Stimulated activated CD8-positive, alpha-beta memory T cell treated with anti-CD3 and anti-CD28 coated beads, Interleukin-4, amount 100 ng/mL, for 1 hour (primary cell): Measurements from ENCODE around the gene MISP3.
A peak's percentile ranks its signal among the peaks of the same experiment; 100 is the strongest.

Source experiments
- DNase-seq, 2 donors: peaks; one replicate each; pipeline ENCODE4 v3.0.0-alpha.2; 2020; ENCODE audit warnings: low read depth in 2 of 2, low spot score in 1 of 2

Gene MISP3

DNA sequence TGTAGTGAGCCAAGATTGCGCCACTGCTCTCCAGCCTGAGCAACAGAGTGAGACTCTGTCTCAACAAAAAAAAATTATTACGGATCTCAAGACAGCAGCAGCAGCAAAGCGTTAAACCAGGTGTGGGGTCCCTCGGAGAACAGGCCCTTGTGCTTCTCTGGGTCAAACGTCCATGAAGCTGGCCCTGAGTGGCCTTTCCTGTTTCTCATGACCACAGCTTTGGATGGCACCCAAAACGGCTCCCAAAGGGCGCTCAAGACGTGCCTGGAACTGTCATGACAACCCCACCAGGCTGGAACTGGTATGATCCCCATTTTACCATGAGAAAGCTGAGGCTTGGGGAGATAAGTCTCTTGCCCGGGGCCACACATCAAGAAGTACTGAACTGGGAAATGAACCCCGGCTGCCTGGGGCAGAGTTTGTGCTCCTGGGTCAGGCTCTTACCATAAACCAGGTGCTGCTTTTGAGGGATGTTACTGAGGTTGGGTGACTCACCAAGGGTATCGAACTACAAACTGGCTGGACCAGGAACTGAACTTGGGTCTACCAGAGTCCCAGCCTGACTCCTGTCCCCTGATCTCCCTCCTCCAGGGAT is 29.6 kb downstream of the MISP3 start:
- no peak for DNase-seq

DNA sequence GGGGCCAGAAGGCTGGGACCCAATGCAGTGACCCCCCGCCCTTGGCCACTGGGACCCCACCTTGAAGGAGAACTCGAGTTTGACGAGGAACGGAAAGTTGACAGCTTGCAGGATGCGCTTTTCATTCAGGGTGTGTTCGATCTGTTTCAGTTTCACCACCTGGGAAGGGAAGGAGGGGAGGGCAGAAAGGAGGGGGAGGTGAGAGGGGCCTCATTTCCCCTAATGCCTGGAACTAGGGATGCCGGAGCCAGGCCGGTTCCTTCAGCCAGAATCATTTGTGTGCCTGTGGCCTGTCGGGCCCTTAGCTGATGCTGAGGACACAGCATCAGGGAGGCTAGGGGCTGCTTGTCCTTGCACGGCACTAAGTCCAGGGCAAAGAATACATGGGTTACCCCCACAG is 30.2 kb downstream of the MISP3 start:
- DNase-seq = no peak

DNA sequence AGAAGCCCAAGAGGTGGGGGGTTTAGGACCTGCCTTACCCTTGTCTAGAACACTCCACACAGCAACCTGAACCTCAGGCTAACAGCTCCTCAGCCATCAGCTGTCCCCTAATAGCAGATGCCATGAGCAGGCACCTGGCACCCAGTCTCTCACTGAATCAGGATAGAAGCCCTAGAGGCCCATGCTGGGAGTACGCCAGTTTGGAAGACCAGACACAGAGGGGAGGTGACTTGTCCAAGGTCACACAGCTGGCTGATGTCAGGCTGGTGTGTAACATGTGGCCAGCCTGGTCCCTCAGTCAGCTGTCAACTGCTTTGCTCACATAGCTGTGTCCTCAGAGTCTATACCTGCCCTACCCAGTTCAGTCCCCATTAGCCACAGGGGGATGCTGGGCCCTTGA is 30.7 kb downstream of the MISP3 start:
- DNase-seq = no peak

DNA sequence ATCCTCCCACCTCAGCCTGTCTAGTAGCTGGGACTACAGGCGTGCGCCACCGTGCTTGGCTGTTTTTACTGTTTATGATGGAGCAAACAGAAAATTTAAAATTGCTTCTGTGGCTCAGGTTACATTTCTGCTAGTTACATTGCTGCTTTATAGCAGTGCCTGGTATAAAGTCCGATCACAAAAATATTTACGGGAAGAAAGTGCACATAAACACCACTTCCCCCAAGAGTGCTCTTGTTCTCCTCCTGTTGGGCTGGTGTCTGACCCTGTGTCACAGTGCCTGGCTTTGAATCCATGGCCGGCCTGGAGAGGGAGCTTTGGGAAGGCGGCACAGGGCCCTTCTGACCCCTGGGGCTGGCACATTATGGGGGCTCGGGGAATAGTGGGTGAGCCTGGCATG is 33.1 kb downstream of the MISP3 start:
- no peak for DNase-seq

DNA sequence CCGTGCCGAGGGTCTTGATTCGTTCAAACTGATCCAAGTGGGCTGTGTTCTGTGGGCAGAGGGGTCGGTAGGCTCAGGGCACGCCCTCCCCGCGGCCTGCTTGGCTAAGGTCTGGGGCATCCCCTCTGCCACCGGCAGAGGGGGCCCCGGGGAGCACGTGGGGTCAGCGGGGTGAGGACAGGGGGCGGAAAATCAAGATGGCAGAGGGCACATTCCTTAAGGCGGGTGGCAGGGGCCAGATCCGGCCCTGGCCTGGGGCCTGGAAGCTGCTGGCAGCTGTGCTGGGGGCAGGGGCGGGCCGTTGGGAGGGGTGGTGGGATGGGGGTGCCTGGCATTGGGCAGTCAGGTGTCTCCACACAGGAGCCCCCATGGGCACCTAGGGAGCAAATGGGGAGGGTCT is 34.3 kb downstream of the MISP3 start:
- no peak for DNase-seq

DNA sequence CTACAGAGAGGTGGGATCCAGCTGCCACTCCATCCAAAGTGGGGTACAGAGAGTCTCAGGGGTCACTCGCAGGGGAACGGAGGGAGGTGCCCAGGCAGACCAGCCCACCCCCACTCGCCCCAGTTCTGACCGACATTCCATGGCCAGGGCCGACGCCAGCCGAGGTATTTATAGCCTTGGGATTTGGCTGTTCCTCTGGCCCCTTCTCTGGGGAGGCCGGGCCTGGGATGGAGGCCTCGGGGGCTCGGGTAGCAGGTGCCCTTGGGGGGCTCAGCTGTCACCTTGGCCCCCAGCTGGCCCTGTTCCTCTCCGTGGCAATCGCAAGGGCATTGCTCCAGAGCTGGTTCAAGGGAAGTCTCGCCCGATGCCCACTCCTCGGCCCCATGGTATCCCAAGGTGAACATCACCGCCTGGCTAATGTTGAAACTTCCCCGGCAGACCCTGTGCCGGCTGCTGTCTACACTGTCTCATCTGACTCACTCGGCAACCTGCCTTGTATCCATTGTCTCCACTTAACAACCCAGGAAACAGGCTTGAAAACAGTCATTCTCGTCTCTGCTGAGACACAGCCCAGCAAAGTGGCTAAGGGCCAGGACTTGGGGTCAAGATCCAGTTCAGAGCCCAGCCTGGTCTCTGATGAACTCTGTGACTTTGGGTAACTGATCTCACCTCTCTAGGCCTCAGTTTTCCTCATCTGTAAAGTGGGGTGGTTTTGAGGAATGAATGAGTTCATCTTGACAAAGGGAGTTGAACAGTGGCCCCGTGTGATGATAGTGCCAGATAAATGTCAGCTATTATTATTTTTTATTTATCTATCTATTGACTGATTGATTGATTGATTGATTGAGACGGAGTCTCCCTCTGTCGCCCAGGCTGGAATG is 35.2 kb downstream of the MISP3 start:
- DNase-seq = no peak

DNA sequence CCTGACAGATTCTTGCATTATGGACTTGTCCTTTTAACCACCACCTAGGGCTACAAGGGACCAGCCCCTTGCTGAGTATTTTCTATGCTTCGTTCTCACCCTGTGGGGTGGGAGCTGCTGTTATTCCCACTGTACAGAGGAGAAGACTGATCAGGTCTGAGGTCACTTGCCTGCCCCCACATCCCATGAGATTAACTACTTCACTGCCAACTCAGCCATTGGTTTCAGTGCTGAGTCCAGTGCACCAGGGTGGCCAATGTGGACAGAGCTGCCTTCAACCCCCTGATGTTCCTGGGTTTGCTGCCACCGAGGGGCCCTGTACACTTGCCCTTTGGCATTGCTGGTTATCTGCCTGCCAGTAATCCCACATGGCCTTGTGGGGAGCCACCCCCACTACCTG is 38.1 kb downstream of the MISP3 start:
- DNase-seq = no peak

DNA sequence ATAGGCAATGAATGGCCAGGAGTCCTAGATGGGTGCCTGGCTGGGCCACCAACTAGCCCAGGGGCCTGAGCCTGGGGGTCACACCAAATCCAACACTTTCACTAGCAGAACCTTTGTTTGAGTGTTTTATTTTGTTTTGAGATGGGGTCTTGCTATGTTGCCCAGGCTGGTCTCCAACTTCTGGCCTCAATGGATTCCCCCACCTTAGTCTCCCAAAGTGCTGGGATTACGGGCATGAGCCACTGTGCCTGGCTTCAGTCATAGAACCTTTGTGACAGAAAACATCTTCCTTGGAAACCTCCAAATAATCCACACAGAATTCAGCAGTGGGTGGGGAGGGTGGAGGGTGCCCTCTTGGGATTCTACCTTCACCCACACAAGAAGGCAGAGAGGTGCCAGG is 38.9 kb downstream of the MISP3 start:
- no peak for DNase-seq

DNA sequence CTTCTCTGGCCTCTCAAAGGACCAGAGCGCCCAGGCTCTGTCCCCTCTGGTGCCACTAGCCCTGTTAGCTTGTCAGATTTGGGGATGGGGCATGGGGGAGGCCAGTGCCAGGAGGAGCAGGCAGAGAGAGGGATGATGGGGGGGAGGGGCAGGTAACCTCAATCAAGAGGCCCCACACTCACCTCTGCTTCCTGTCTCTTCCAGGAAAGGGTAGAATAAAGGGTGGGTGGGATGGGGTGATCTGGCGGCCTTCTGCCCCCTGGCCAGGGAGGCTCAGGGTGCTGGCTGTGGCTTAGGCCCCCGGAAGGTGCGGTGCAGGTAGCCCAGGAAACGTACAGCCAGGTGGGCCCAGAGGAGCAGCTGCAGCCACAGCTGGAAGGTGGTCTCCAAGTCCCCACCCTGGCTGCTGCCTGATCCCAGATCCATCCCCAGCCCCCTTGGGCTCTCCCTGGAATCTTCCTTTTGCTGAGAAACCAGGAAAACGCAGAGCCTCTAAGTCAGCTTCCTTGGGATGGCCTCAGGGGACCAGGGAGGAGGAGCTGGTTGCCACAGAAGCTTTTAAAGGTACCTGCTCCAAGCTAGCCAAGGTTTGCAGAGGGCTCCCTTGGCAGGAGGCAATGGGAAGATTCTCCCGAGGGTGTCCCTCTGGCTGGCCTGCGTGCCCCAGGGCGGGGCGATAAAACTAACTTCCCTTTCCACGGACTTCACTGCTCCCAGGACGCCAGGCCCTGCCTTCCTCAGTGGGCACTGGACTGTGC is 39.6 kb downstream of the MISP3 start:
- DNase-seq = no peak

DNA sequence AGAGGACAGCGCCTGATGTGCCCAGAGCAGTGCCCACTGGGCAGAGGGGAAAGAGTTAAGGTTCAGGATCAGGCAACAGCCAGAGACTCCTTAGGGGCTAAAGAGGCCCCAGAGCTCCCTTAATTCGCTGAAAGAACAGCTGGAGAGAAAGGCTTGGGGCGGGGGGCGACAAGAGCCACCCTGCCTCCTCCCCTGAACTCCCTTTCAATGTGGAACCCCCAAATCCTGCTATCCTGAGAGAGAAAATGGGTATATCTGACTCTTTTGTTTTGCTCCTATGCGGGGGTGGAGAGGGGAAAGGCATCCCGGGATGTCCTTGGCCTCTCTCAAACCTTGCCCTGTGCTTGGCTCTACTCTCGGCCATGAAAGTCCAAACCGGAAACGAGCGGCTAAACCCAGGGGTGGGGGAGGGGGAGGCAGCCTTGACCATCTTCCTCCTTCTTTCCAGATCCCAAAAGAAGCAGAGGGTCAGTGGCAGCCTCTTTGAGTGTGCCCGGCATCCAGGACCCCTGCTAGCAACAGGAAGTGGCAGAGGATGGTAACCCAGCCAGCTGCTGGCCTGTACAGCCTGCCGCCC is 40.3 kb downstream of the MISP3 start:
- DNase-seq = no peak

DNA sequence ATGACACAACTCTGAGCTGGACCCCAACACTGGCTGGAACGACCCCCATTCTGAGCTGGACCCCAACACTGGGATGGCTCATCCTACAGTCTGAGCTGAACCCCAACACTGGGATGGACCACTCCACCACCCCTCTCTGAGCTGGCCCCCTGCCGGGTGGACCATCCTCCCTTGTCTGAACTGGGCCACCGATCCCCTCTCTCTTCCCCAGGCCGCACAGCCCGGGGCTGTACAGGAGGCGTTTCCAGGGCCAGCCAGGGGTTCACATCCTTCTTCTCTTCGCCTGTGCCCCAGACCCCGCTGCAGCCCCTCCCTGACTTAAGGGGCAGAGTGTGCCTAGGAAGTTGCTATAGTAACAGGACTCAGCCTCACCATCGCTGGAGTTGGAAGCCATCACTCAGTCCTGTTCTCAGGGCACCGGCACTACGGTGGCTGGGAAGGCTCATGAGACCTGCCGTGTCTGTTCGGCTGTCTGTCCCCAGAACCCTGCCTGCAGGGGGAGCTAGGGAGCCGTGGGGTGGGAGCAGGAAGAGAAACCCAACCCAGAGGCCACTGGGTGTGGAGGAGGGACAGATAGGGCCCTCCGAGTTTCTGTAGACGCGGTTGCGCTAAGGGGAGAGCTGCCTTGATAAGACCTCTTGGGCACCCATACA is 41.3 kb downstream of the MISP3 start:
- DNase-seq = no peak

DNA sequence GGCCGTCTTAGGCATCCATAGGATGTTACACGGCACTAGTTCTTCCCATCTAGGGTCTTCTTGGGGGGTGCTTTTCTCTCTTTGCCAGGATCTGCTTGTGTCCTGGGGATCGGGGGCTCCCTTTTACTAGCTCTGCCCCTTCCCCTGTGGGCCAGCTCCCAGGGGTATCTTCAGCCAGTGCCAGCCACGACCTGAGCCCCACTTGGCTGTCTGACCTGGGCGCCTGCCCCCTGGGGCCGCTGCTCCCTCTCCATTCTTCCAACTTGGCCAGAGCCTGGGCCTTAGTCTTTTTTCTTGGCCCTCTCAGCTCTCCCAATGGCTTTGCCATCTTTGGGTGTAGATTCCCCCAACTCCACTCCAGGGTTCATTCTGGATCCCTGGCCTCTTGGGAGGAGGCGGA is 41.9 kb downstream of the MISP3 start:
- no peak for DNase-seq

DNA sequence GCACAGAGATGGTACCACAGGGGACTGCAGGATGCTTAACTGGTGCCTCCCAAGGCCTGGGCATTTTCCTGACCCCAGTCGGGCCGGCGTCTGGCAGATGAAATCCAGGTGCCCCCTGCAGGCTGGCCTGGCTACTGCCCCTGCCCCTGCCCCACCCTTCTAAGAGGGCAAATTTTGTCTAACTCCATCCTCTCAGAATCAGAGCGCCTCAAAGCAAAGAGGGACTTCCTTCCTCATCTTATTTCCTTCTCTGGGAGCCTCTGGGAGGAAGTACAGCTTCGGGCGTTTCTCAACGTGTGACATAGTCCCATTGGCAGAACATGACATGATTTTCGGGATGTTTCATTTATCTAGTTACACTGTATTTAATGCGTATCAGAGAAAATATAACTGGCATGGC is 42.3 kb downstream of the MISP3 start:
- no peak for DNase-seq

DNA sequence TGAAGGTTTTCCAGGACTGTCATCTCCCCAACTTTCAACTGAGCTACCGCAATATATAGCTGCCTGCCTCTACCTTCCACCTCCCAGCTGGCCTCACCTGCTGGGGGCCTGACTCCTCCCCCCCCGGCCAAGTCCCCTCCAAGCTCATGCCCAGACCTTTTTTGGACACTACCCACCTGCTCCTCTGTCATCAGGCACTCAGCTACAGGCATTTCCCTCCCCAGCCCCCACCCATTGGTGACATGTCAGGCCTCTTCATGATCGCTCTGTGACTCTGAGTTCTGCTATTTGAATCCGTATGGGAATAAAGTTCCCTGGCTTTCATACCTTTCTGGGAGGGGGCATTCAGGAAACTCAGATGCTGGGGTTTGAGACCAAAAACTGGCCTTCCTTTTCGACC is 43.2 kb downstream of the MISP3 start:
- DNase-seq = no peak

DNA sequence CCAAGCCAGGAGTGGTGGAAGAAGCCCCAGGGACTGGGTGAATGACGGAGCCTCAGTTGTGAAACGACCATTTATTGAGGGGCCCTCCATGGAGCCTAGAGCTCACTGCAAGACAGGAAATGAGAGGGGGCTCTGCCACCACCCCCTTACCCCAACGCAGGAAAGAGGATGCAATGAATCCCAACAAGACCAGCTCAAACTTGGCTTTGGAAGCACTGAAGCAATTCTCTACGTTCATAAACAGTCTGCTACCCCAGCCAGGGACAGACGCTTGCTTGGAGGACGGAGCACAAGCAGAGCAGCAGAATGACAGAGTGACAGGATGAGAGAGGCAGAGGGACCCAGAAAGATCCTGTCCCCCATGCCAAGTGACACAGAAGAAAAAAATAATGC is 43.9 kb downstream of the MISP3 start:
- DNase-seq = no peak

DNA sequence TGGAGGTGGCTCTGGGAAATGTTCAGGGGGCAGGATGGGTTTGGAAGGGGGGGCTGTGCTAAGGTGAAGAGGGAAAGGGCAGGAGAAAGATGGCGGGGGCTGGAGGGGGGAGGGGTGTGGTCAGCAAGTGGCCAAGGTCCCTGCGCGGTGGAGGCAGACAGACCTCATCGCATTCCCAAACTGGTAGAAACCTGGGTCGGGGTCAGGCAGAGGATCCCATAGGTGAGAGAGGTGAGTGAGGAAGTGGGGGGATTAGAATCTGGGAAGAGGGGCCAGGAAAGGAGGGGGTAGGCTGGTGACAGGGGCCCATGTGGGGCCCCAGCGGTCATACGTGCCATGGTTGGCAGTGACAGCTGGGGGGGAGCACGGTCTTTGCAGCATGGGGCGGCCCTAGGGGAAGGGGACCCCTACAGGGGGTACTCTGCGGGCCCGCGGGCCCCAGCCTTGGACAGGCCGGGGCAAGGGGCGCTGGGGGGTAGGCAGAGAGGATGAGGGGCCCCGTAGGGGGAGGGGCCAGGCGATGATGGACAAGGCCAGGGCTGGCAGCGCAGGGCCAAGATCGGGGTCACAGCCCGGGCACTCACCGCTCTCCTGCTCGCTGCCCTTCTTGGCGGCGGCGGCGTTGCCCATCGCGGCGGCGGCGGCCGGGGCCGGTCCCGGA is 44.5 kb downstream of the MISP3 start:
- DNase-seq = no peak

DNA sequence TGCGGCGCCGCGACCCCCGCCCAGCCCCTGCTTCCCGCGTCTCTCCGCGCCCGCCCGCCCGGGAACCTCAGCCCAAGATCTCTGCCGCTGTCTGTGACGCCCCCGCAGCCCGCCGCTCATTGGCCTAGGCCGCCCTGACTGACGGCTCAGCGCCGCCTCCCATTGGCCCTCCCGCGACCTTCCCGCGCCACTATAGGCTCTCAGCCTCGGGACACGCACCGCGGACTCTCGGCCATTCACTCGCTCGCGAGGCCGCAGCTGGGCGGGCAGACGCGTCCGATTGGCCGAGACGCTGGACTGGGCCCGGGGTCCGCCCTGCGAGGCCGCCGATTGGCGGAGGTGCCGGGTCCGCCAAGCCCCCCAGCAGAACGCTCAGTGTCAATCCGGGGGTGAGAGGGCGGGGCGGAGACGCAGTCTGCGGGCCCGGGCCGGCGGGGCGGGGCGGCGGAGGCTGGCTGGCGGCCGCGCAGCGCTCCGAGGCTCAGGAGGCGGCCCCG is 45.1 kb downstream of the MISP3 start, which contains the start of gene PRKACA:
Gene PRKACA (minus strand): TSS at position 95 of the 497 bp plus-strand sequence. CDS start 215 bp downstream, outside the sequence.
- peak; percentile 96 to 98 for DNase-seq

DNA sequence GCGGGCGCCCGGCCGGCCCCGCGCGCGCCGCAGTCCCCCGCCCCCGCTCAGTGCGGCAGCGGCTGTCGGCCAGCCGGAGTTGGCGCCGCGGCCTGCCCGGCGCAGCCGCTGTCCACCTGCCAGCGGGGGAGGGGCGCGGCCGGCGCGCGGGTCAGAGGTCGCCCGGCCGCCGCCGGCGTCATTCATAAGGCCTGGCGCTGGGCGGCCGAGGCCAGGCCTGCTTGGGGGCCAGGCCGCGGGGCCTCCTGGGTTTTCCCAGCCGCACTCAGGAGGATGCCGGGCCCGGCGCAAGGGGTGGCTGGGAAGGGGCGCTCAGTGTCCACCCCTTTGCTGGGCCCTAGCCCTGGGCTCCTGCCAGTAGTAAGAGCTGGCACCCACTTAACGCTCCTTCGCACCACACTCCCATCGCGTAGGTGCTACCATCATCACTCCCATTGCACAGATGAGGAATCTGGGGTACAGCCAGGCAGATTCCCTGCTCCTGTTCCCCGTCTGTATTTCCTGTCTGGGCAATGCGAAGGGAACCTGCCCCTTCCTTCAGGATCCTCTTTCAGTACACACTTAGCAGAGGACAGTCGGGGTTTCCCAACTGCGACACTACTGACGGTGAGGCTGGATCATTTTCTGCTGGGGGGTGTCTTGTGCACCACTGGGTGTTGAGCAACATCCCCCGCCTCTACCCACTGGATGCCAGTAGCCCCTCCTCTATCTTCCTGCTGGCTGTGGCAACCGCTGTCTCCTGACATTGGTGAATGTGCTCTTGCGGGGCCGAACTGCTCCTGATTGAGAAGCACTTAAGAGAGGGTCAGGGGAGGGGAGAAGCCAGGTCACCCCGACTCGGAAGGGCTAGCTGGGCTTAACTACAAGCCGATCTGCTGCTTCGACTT is 45.8 kb downstream of the MISP3 start:
- DNase-seq = no peak

DNA sequence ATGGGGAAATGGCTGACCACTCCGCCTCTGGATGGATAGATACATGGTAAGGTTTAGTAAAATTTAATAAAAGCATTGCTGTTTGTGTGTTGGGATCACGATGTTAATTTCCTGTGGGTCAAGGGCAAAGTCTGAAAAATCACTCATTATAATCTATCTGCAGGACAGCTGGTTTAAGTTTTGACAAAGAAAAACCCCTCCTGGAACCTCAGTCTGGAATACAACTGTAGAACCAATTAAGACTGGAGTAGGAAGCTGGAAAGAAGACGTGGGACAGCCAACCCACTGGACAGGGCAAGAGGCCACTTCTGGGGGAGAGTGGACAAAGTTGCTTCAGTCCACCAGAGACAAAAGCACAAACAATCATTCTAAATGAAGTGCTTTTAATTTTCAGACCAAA is 46.6 kb downstream of the MISP3 start:
- DNase-seq = no peak
